ENCODE results near the gene ZNF451.

DNA sequence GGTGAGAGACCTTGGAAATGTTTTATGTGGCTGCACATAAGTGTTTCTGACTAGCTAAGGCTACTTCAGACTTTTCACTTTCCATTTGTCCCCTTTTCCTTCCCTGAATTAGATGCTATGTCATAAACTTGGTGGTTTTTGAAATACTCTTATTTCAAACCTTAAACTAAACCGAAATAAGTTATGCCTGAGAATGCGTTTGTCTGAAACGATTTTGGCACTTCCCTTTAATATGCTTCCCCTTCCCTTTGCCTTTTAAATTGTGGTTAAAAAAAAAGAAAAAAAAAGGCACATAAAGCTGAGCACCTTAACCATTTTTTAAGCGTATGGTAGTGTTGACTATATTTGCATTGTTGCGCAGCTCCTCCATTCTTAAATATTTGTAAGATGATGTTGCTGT is 14.3 kb downstream of the ZNF451 start:
- TF ChIP-seq, protein P1, sequence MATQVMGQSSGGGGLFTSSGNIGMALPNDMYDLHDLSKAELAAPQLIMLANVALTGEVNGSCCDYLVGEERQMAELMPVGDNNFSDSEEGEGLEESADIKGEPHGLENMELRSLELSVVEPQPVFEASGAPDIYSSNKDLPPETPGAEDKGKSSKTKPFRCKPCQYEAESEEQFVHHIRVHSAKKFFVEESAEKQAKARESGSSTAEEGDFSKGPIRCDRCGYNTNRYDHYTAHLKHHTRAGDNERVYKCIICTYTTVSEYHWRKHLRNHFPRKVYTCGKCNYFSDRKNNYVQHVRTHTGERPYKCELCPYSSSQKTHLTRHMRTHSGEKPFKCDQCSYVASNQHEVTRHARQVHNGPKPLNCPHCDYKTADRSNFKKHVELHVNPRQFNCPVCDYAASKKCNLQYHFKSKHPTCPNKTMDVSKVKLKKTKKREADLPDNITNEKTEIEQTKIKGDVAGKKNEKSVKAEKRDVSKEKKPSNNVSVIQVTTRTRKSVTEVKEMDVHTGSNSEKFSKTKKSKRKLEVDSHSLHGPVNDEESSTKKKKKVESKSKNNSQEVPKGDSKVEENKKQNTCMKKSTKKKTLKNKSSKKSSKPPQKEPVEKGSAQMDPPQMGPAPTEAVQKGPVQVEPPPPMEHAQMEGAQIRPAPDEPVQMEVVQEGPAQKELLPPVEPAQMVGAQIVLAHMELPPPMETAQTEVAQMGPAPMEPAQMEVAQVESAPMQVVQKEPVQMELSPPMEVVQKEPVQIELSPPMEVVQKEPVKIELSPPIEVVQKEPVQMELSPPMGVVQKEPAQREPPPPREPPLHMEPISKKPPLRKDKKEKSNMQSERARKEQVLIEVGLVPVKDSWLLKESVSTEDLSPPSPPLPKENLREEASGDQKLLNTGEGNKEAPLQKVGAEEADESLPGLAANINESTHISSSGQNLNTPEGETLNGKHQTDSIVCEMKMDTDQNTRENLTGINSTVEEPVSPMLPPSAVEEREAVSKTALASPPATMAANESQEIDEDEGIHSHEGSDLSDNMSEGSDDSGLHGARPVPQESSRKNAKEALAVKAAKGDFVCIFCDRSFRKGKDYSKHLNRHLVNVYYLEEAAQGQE (IDR thresholded peaks at IDR 0.05; ENCODE audit: insufficient read depth in 1 of 2, low read depth in 2 of 2, low read length in 2 of 2): no peak
- TF ChIP-seq TAF1 (IDR thresholded peaks at IDR 0.05; ENCODE audit: borderline replicate concordance, insufficient read depth, low read length): no peak
- TF ChIP-seq POLR2AphosphoS5 (IDR thresholded peaks at IDR 0.05; ENCODE audit: low read depth, low read length): no peak
- TF ChIP-seq SIN3A (IDR thresholded peaks at IDR 0.05; ENCODE audit: borderline replicate concordance, insufficient read depth, low read length): no peak
- TF ChIP-seq FOXP2 (optimal IDR thresholded peaks at IDR 0.05; ENCODE audit: borderline replicate concordance, extremely low read depth, extremely low read length, insufficient read depth): no peak

All from PFSK-1 (cell line).